Caco-2 (cell line): Measurements from ENCODE around the gene DCUN1D3. TPM values are rescaled to one million over a fixed set of nuclear protein-coding genes. Genes with fewer than 3 reads are reported as not detected.

Source experiments
- Bru-seq: library from RNA; stranded (reverse); fragments of 400-500 nt; gene quantifications from one replicate; lab custom pipeline; 2021; lab: Mats Ljungman, UMichigan
- BruChase-seq, 2 experiments: library from RNA; stranded (reverse); fragments of 400-500 nt; gene quantifications; one replicate each; lab custom pipeline; 2021; lab: Mats Ljungman, UMichigan
- BruUV-seq: library from RNA; stranded (reverse); fragments of 400-500 nt; replicated peaks from 2 replicates; lab custom pipeline; 2021; lab: Mats Ljungman, UMichigan
- CTCF ChIA-PET: fragments of 300-600 bp; sonication (Branson Sonifier 250); formaldehyde crosslinking; loops from one replicate; lab custom pipeline; 2022; ENCODE audit warnings: antibody characterized with exemption; lab: Charles Lee
- POLR2A ChIA-PET: fragments of 300-600 bp; sonication (Branson Sonifier 250); formaldehyde crosslinking; loops from one replicate; lab custom pipeline; 2022; ENCODE audit warnings: antibody characterized with exemption; lab: Charles Lee
- DNase-seq, 2 experiments: peaks; one replicate each; pipeline versions ENCODE4 v3.0.0 to v3.0.0-alpha.2; 2020 to 2022
- H3K27me3 ChIP-seq: replicated peaks from 2 replicates; pipeline ENCODE4 v1.6.0; 2011; ENCODE audit warnings: low read length; ENCODE audit not compliant: control insufficient read depth, insufficient read depth
- H3K36me3 ChIP-seq: 2 replicates; pipeline ENCODE4 v1.5.1; 2011; ENCODE audit warnings: low read length; ENCODE audit not compliant: control insufficient read depth, insufficient read depth
- H3K4me1 ChIP-seq: fragments of 250-450 bp; sonication (Bioruptor Pico); 2 replicates; pipeline ENCODE4 v1.5.1; 2020; ENCODE audit warnings: mild to moderate bottlenecking
- H3K4me3 ChIP-seq: 2 replicates; pipeline ENCODE4 v1.5.1; 2011; ENCODE audit warnings: low read depth, mild to moderate bottlenecking, control low read depth, low read length
- H3K9me3 ChIP-seq: fragments of 250-450 bp; sonication (Bioruptor Pico); 2 replicates; pipeline ENCODE4 v1.5.1; 2020; ENCODE audit warnings: mild to moderate bottlenecking, moderate library complexity
- H3K27ac Mint-ChIP-seq: one replicate; pipeline ENCODE4 v1.8.0; 2022; ENCODE audit warnings: mixed read lengths; ENCODE audit not compliant: unreplicated experiment
- H3K27me3 Mint-ChIP-seq: one replicate; pipeline ENCODE4 v1.8.0; 2022; ENCODE audit warnings: mixed read lengths; ENCODE audit not compliant: insufficient read depth, unreplicated experiment
- H3K36me3 Mint-ChIP-seq: one replicate; pipeline ENCODE4 v1.8.0; 2022; ENCODE audit warnings: mild to moderate bottlenecking, mixed read lengths; ENCODE audit not compliant: insufficient read depth, unreplicated experiment
- H3K4me1 Mint-ChIP-seq: one replicate; pipeline ENCODE4 v1.8.0; 2022; ENCODE audit warnings: low read depth, mixed read lengths; ENCODE audit not compliant: unreplicated experiment
- H3K4me3 Mint-ChIP-seq: one replicate; pipeline ENCODE4 v1.8.0; 2022; ENCODE audit warnings: mild to moderate bottlenecking, moderate library complexity, mixed read lengths; ENCODE audit not compliant: unreplicated experiment
- H3K9me3 Mint-ChIP-seq: one replicate; pipeline ENCODE4 v1.8.0; 2022; ENCODE audit warnings: mixed read lengths; ENCODE audit not compliant: unreplicated experiment
- intact Hi-C: fragments of 100-400 bp; cut with micrococcal nuclease; formaldehyde crosslinking; loops from one replicate; pipeline ENCODE4 v1.10.0; 2022; ENCODE audit not compliant: unreplicated experiment
- long read RNA-seq: library from polyadenylated mRNA; stranded (forward); transcript quantifications from one replicate; pipeline ENCODE4 v2.0.0, GENCODE V29; 2022
- total RNA-seq: library from RNA; stranded (reverse); gene quantifications from 2 replicates; pipeline ENCODE4 v1.2.3, GENCODE V29; 2022
- TF ChIP-seq, protein P1 (sequence below), 2 experiments: fragments of 200-600 bp in 1 of 2; IDR thresholded peaks; 1 replicate in 1 of 2; 2 replicates in 1 of 2; pipeline versions ENCODE4 v1.5.1 to v1.8.0; 2011 to 2022; ENCODE audit warnings: antibody characterized with exemption in 1 of 2, control low read depth in 1 of 2, inconsistent platforms in 1 of 2, low read depth in 1 of 2, low read length in 1 of 2, mild to moderate bottlenecking in 1 of 2, moderate library complexity in 1 of 2; ENCODE audit not compliant: insufficient read depth in 1 of 2, severe bottlenecking in 1 of 2, unreplicated experiment in 1 of 2

The DCUN1D3 gene
- total RNA-seq (16.4 and 19.2 TPM in 2 replicates), Bru-seq, nascent RNA (percentile 90 among the genes with signal in this experiment), BruChase-seq, experiment 1, labeled RNA remaining after a 2-hour chase (percentile 99 among the genes with signal in this experiment), BruChase-seq, experiment 2, labeled RNA remaining after a 6-hour chase (percentile 93 among the genes with signal in this experiment)
- long read RNA-seq, full-length matches to known transcripts = 6 of 14 reads
- long read RNA-seq, partial matches to known transcripts = 2 of 14 reads
- long read RNA-seq, other reads (novel, unspliced or antisense) = 6 of 14 reads

DNA sequence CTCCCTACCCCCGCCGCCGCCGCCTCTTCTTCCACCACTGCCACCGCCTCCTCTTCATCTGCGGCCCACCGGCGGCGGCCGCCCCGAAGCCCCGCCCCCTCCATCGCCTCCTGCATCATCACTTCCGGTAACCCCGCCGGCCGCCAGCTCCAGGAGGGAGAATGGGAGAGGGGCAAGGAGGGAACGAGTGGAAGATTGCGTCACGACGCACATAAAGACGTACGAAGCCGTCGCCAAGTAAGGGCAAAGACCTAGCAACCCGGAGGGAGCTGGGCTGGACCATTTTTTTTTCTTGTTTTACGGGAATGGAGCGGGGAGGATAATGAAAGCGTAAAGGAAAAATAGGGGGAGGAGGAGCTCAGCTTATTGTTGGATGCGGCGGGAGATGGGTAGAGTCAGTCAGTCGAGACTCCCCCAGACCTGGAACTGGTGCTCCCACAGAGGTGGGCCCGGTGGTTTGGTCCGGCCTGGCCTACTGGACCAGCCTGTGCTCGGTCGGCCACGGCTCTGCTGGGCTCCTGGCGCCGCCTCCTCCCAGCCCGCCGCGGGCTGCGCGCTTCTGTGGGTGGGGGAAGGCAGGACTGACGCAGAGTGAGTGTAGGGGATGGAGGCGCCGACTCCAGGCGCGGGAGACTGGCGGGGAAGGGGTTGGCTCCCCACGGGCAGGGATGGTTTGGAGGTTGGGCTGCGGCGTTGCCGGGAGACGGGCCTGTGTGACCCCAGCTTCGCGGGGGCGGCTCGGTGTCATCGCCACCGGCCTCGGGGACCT lies at the start of gene DCUN1D3, which contains the start of gene LYRM1:
TSS of gene DCUN1D3 (minus strand) at position 60 of the 769 bp plus-strand sequence. CDS start 37,820 bp downstream, outside the sequence.
TSS of gene LYRM1 (plus strand) at position 473 of the 769 bp plus-strand sequence. CDS start 14,785 bp downstream, outside the sequence.
- Mint-ChIP-seq H3K27me3 (no peaks in the 10 kb centered on the region), H3K9me3 (no peaks in the 10 kb centered on the region), H3K36me3 (peaks cover 52% of the 10 kb centered on the region), H3K4me3 (peak within 1 kb of the TSS; percentile 74), H3K27ac (peak within 1 kb of the TSS; percentile 93), H3K4me1 (peaks cover 54% of the 10 kb centered on the region)
- H3K36me3 ChIP-seq = no peaks in the 10 kb centered on the region
- H3K27me3 ChIP-seq = no peaks in the 10 kb centered on the region
- ChIA-PET POLR2A (interaction anchor here (0.6 to 1.9 kb wide), 10 partner anchors 8 to 700 kb away, joined by 3 to 10 read pairs (median 5); partner anchors contain the start of genes ERI2 and REXO5), CTCF (interaction anchor here (0.6 to 1.6 kb wide), 4 partner anchors 11 to 113 kb away, joined by 3 to 6 read pairs (median 6); no protein-coding TSS in a partner anchor)
- no peaks in the 10 kb centered on the region for H3K9me3 ChIP-seq
- TF ChIP-seq, protein P1, sequence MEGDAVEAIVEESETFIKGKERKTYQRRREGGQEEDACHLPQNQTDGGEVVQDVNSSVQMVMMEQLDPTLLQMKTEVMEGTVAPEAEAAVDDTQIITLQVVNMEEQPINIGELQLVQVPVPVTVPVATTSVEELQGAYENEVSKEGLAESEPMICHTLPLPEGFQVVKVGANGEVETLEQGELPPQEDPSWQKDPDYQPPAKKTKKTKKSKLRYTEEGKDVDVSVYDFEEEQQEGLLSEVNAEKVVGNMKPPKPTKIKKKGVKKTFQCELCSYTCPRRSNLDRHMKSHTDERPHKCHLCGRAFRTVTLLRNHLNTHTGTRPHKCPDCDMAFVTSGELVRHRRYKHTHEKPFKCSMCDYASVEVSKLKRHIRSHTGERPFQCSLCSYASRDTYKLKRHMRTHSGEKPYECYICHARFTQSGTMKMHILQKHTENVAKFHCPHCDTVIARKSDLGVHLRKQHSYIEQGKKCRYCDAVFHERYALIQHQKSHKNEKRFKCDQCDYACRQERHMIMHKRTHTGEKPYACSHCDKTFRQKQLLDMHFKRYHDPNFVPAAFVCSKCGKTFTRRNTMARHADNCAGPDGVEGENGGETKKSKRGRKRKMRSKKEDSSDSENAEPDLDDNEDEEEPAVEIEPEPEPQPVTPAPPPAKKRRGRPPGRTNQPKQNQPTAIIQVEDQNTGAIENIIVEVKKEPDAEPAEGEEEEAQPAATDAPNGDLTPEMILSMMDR (IDR thresholded peaks at IDR 0.05; ENCODE audit: insufficient read depth in 1 of 2, low read depth in 1 of 2, low read length in 1 of 2, severe bottlenecking in 1 of 2, unreplicated experiment in 1 of 2) = no peak
- peak within 1 kb of the TSS; percentile 68 for H3K4me3 ChIP-seq
- intact Hi-C loops = loop anchor here (1.0 to 5.0 kb wide), 4 partner anchors 38 to 182 kb away; no protein-coding TSS in a partner anchor
- peaks cover 52% of the 10 kb centered on the region for H3K4me1 ChIP-seq
- peak; percentile 94 to 98 for DNase-seq
- BruUV-seq = no TSS peak

DNA sequence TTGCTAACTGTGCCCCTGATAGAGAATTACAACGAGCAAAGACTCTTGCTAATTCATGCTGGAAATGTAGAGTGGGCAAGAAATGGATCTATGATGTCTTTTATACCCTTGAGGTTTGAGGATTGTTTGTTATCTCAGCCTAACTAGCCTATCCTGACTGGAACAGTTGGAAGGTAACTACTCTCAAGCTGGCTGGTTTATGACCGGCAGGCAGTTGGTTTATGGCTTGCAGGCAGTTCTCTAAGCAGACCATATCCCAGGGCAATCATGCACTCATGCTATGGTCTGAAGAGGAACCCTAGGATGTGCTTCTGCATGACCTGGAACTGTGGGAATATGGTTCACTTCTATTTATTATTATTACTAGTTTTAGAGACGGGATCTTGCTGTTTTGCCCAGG lies 49.5 kb upstream of the DCUN1D3 start:
- H3K27me3 Mint-ChIP-seq = no peaks in the 10 kb centered on the region
- no peaks in the 10 kb centered on the region for H3K9me3 Mint-ChIP-seq
- peaks cover 13% of the 10 kb centered on the region for H3K4me1 ChIP-seq
- no peaks in the 10 kb centered on the region for H3K27me3 ChIP-seq
- no TSS peak for BruUV-seq
- no peak overlapping the region for H3K27ac Mint-ChIP-seq
- no peaks in the 10 kb centered on the region for H3K9me3 ChIP-seq
- ChIA-PET CTCF (no interaction called here), POLR2A (no interaction called here)
- no peak overlapping the region for H3K4me3 ChIP-seq
- H3K4me3 Mint-ChIP-seq = no peak overlapping the region
- peaks cover 20% of the 10 kb centered on the region for H3K4me1 Mint-ChIP-seq
- H3K36me3 ChIP-seq = no peaks in the 10 kb centered on the region
- TF ChIP-seq, protein P1 (IDR thresholded peaks at IDR 0.05; ENCODE audit: insufficient read depth in 1 of 2, low read depth in 1 of 2, low read length in 1 of 2, severe bottlenecking in 1 of 2, unreplicated experiment in 1 of 2) = no peak
- no peak for DNase-seq
- H3K36me3 Mint-ChIP-seq = no peaks in the 10 kb centered on the region
- intact Hi-C loops = loop anchor here (5.0 kb wide), 2 partner anchors 47 to 97 kb away; partner anchors contain the start of genes DCUN1D3 and LYRM1

GRCh38 chr16:20948444-20948843 lies 48.3 kb upstream of the DCUN1D3 start:
- intact Hi-C loops = no loop called here
- Mint-ChIP-seq H3K4me1 (peaks cover 20% of the 10 kb centered on the region), H3K27ac (no peak overlapping the region), H3K4me3 (no peak overlapping the region), H3K27me3 (no peaks in the 10 kb centered on the region), H3K9me3 (no peaks in the 10 kb centered on the region), H3K36me3 (no peaks in the 10 kb centered on the region)
- DNase-seq = no peak
- no peaks in the 10 kb centered on the region for H3K36me3 ChIP-seq
- ChIA-PET POLR2A (interaction anchor here (0.5 kb wide), 1 partner anchor 142 kb away, joined by 4 read pairs; the partner anchor contains the start of genes ERI2 and REXO5), CTCF (no interaction called here)
- peaks cover 13% of the 10 kb centered on the region for H3K4me1 ChIP-seq
- H3K4me3 ChIP-seq = no peak overlapping the region
- H3K9me3 ChIP-seq = no peaks in the 10 kb centered on the region
- H3K27me3 ChIP-seq = no peaks in the 10 kb centered on the region
- TF ChIP-seq, protein P1 (IDR thresholded peaks at IDR 0.05; ENCODE audit: insufficient read depth in 1 of 2, low read depth in 1 of 2, low read length in 1 of 2, severe bottlenecking in 1 of 2, unreplicated experiment in 1 of 2) = no peak
- BruUV-seq = no TSS peak
